Esophagus squamous epithelium (tissue), 5 donors: ENCODE measurements around the gene ZNF487. TPM values are rescaled to one million over a fixed set of nuclear protein-coding genes. Genes with fewer than 3 reads are reported as not detected.

Source experiments
- DNase-seq: peaks from one replicate; lab custom pipeline; 2025; lab: John Stamatoyannopoulos, UW
- H3K27ac ChIP-seq, 4 donors: fragments of 200-600 bp; sonication (generic); one replicate each; pipeline ENCODE4 v1.5.1; 2016 to 2019; ENCODE audit warnings: mild to moderate bottlenecking in 1 of 4
- H3K27me3 ChIP-seq, 4 donors: fragments of 200-600 bp; sonication (generic); 1 replicate in 3 of 4; 2 replicates in 1 of 4; pipeline versions ENCODE4 v1.5.1 to v1.6.0; 2017 to 2021; ENCODE audit warnings: antibody characterized with exemption in 1 of 4
- H3K36me3 ChIP-seq, 3 donors: fragments of 200-600 bp; sonication (generic); one replicate each; pipeline ENCODE4 v1.5.1; 2016 to 2019
- H3K4me1 ChIP-seq, 3 donors: fragments of 200-600 bp; sonication (generic); one replicate each; pipeline ENCODE4 v1.5.1; 2017 to 2019
- H3K4me3 ChIP-seq, 4 donors: fragments of 200-600 bp; sonication (generic); 1 replicate in 3 of 4; 2 replicates in 1 of 4; pipeline ENCODE4 v1.5.1; 2016 to 2019; ENCODE audit warnings: mild to moderate bottlenecking in 2 of 4, moderate library complexity in 1 of 4
- H3K9me3 ChIP-seq, 3 donors: fragments of 200-600 bp; sonication (generic); one replicate each; pipeline ENCODE4 v1.5.1; 2016 to 2019
- POLR2A ChIP-seq, 4 donors: fragments of 450-650 bp; IDR thresholded peaks; one replicate each; pipeline ENCODE4 v1.6.1; 2017; ENCODE audit warnings: antibody characterized with exemption in 4 of 4, mild to moderate bottlenecking in 4 of 4, moderate library complexity in 3 of 4
- WGBS, 2 donors: methylation state at CpG; one replicate each; pipeline ENCODE4 v1.1.5; 2018; 5-methylcytosine and 5-hydroxymethylcytosine counted together
- intact Hi-C: fragments of 100-400 bp; cut with DNase I; formaldehyde crosslinking; loops from one replicate; pipeline ENCODE4 v1.15.0; 2022
- total RNA-seq, 4 donors: library from RNA; depleted of rRNA; stranded (reverse); fragments of >200 nt; gene quantifications; one replicate each; pipeline ENCODE4 v1.1.0, GENCODE V29; 2016
- TF ChIP-seq, protein P1 (sequence below), 6 experiments: fragments of 450-650 bp in 4 of 6; fragments of 200-600 bp in 2 of 6; sonication (generic) in 2 of 6; IDR thresholded peaks; one replicate each; pipeline ENCODE4 v1.5.1; 2016 to 2019; ENCODE audit warnings: antibody characterized with exemption in 6 of 6, mild to moderate bottlenecking in 4 of 6, moderate library complexity in 4 of 6
- donor health status: DM: yes; HTN: yes; CAD: no.

ZNF487 gene
- total RNA-seq, 4 donors from 2014 or later = 1.7 to 4.6 (median 4.2) TPM

DNA sequence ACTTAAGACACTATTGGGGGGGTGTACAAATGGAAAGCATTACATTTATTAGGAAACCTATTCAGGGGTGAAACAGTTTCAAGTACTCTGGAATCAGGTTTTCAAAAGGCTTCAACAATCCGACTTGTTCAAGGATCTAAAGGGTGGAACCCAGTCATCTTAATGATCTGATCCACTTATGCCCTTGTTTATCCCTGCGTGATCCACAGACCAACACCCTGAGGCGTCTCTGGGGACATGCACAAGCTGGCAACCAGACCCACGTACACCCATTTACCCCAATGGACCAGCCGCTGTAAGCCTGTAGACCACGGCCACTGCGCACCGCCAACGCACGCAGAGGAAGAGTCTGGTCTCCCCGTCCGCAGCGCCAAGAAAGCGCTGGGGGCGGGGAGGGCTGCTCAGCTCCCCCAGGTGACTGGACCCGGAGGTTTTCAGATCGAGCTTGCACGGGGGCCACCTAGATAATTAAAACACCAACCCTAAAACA lies 41.3 kb upstream of the ZNF487 start:
- H3K4me1 ChIP-seq = peaks cover 19 to 97% (median 47%) of the 10 kb centered on the region in 3 donors
- intact Hi-C loops = no loop called here
- no peaks in the 10 kb centered on the region for H3K27me3 ChIP-seq
- WGBS, 2 donors = 7 to 30% methylated on average over 3 to 11 of the region's 18 CpGs
- H3K9me3 ChIP-seq = no peaks in the 10 kb centered on the region
- peaks cover 15 to 52% (median 24%) of the 10 kb centered on the region in 3 donors for H3K36me3 ChIP-seq
- TF ChIP-seq POLR2A (IDR thresholded peaks at IDR 0.05) = no peak
- TF ChIP-seq, protein P1, sequence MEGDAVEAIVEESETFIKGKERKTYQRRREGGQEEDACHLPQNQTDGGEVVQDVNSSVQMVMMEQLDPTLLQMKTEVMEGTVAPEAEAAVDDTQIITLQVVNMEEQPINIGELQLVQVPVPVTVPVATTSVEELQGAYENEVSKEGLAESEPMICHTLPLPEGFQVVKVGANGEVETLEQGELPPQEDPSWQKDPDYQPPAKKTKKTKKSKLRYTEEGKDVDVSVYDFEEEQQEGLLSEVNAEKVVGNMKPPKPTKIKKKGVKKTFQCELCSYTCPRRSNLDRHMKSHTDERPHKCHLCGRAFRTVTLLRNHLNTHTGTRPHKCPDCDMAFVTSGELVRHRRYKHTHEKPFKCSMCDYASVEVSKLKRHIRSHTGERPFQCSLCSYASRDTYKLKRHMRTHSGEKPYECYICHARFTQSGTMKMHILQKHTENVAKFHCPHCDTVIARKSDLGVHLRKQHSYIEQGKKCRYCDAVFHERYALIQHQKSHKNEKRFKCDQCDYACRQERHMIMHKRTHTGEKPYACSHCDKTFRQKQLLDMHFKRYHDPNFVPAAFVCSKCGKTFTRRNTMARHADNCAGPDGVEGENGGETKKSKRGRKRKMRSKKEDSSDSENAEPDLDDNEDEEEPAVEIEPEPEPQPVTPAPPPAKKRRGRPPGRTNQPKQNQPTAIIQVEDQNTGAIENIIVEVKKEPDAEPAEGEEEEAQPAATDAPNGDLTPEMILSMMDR (IDR thresholded peaks at IDR 0.05) = no peak
- H3K27ac ChIP-seq = peak overlapping the region; percentile 97 to 99 (median 98)
- no peak for DNase-seq
- peak overlapping the region; percentile 63 to 86 (median 68) for H3K4me3 ChIP-seq

DNA sequence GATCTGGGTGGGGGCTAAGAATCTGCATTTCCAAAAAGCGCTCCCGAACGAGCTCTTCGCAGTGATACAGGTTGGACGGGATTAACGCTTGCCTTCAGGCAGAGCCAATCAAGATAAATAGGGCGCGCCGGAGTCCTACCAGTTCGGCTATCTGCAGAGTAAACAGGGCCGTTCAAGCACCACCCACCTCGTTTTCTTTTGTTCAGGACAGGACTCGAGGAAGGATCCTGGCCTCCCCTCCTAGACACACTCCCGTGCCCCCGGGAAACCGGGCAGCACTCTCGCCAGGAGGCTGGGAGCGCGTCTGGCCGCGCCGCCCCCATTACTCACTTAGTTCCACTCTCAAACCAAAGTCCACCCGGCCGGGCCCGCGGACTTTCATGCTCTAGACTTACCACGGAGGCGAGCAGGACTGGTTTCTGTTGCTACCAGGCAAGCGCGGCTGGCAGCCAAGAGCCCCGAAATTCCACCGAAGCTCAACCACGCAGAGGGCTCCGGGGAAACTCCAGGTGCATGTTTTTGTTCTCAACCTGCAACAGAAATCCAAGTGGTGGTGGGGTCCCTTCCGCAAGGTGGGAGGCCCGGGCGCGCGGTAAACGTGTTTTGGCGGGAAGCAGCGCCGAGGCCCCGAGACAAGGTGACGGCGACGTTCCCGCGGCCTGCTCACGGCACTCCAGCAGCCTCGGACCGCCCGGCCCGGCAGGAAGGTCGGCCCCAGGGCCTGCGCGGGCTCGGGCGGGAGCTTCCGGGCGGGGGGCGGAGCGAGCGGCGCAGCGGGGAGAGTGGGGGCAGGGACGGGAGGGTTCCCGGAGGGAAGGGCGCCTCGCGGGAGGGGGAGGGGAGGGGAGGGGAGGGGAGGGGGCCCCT lies 40.6 kb upstream of the ZNF487 start:
- TF ChIP-seq POLR2A (IDR thresholded peaks at IDR 0.05) = no peak
- TF ChIP-seq, protein P1 (IDR thresholded peaks at IDR 0.05) = peak in 1 of 6 experiments; percentile 4
- no peak for DNase-seq
- Histone ChIP-seq H3K27ac (peak overlapping the region; percentile 97 to 99 (median 98)), H3K4me1 (peaks cover 19 to 97% (median 50%) of the 10 kb centered on the region in 3 donors), H3K36me3 (peaks cover 15 to 46% (median 17%) of the 10 kb centered on the region in 3 donors), H3K9me3 (no peaks in the 10 kb centered on the region), H3K4me3 (peak overlapping the region; percentile 63 to 86 (median 68)), H3K27me3 (no peaks in the 10 kb centered on the region)
- intact Hi-C loops = no loop called here
- 0 to 1% methylated on average over 6 to 15 of the region's 71 CpGs for WGBS, 2 donors

DNA sequence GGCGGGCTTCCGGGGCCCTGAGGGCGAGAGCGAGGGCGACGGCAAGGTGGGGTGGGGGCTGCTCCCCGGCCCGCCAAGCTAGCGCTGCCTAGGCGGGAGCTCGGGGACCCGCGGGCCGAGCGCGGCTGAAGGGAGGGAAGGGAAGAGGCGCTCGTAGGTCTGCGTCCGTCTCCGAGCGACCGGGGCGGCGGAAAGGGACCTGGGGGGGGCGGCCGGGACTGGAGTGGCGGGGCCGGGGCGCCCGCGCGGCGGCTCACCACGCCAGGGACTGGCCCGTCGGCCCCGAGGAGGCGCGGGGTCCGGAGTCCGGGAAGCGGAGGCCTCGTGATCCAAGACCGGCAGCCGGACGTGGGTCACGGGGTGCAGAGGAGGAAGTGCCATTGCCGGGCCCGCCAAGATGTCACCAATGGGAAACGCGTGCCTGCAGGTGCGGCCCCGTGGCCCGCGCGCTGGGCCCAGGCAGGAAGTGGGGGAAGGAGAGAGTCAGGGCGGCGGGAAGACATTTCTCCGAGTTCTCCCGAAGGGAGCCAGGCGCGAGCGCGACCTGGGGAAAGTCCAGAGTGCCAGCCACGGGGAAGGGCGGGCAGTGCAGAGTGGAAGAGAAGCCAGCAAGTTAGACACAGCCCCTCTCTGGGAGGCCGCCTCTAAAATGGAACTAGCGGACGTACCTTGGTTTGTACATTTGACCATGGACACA lies 39.8 kb upstream of the ZNF487 start:
- intact Hi-C loops = no loop called here
- Histone ChIP-seq H3K27me3 (no peaks in the 10 kb centered on the region), H3K9me3 (no peaks in the 10 kb centered on the region), H3K27ac (peak overlapping the region; percentile 97 to 99 (median 98)), H3K4me3 (peak overlapping the region; percentile 63 to 86 (median 68)), H3K36me3 (peaks cover 7 to 43% (median 9%) of the 10 kb centered on the region in 3 donors), H3K4me1 (peaks cover 19 to 98% (median 56%) of the 10 kb centered on the region in 3 donors)
- 1 to 2% methylated on average over 13 to 23 of the region's 70 CpGs for WGBS, 2 donors
- peak; percentile 51 for DNase-seq
- TF ChIP-seq, protein P1 (IDR thresholded peaks at IDR 0.05) = peak in 1 of 6 experiments; percentile 12
- TF ChIP-seq POLR2A (IDR thresholded peaks at IDR 0.05) = peak in 2 of 4 donors; percentile 69 to 71

DNA sequence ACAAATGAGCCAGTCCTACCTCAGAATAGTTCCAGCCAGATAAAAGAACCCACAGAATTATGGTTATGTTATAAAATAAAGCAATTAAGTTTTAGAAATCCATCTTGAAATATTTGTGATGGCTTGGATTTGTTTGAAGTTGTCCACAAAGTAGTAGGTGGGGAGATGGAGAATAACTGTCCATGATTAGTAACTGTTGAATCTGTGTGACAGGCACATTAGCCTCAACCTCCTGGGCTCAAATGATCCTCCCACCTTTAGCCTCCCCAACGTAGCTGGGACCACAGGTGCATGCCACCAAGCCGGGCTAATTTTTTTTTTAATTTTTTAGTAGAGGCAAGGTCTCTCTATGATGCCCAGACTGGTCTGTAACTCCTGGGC lies 38.0 kb upstream of the ZNF487 start:
- no peak for DNase-seq
- Histone ChIP-seq H3K4me3 (no peak overlapping the region), H3K9me3 (no peaks in the 10 kb centered on the region), H3K27ac (peak overlapping the region in 2 of 4 donors; percentile 98), H3K4me1 (peaks cover 24 to 98% (median 70%) of the 10 kb centered on the region in 3 donors), H3K27me3 (no peaks in the 10 kb centered on the region), H3K36me3 (peaks cover 0 to 37% (median 0%) of the 10 kb centered on the region in 3 donors)
- TF ChIP-seq, protein P1 (IDR thresholded peaks at IDR 0.05) = no peak
- no peak for TF ChIP-seq POLR2A (IDR thresholded peaks at IDR 0.05)
- intact Hi-C loops = no loop called here
- WGBS, 2 donors = 39 to 43% methylated on average over 2 of the region's 2 CpGs
